ENCODE results near the gene NEUROG1.

- TF ChIP-seq CTBP1 (IDR thresholded peaks at IDR 0.05; ENCODE audit: borderline replicate concordance) = no peak
- no peak for TF ChIP-seq ELF4 (IDR thresholded peaks at IDR 0.05)
Observed at GRCh38 chr5:135543485-135544304, 7.9 kb upstream of the NEUROG1 start.
